Kidney tubule cell (primary cell): ENCODE data around the gene BMP2K.

Experiments used
- DNase-seq: peaks from one replicate; pipeline ENCODE4 v3.0.0-alpha.2; 2018; ENCODE audit warnings: low spot score

Gene BMP2K

DNA sequence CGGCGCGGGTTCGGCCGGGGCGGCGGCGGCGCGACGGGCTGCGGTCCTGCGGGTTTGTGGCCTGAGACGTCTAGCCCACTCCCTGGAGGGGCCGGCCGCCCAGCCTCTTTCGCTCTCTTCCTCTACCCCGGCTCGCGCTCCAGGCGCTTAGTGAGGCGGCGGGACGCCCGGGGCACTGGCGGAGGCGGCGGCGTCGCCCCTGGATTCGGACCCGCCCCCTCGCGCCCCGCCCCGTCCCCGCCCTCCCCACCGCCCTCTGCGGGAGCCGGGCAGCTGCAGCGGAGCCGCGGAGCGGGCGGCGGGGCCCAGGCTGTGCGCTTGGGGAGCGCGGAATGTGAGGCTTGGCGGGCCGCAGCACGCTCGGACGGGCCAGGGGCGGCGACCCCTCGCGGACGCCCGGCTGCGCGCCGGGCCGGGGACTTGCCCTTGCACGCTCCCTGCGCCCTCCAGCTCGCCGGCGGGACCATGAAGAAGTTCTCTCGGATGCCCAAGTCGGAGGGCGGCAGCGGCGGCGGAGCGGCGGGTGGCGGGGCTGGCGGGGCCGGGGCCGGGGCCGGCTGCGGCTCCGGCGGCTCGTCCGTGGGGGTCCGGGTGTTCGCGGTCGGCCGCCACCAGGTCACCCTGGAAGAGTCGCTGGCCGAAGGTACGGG is at the start of gene BMP2K:
Gene BMP2K, plus strand, starts transcription at position 272 of the 650 bp plus-strand sequence. Its CDS starts 194 bp downstream, at position 466.
- peak; percentile 85 for DNase-seq

DNA sequence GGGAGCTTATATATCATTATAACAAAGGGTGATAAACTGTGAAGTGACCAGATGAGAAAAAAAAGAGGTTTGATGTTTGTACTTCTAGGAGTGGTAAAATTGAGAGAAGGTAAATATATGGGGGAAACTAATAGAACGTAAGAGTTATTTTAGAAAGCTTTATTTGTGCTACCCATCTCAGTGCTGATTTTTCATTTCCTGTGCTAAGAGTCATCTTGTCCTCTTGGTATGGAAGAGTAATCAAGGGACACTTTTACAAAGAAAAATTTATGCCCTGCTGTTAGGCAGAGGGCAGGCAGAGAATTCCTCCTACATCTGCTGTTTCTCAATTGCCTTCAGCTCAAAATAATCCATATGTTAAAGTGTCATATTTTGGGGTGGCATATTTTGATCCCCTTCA is 49.6 kb upstream of the BMP2K start:
- DNase-seq, result no peak

DNA sequence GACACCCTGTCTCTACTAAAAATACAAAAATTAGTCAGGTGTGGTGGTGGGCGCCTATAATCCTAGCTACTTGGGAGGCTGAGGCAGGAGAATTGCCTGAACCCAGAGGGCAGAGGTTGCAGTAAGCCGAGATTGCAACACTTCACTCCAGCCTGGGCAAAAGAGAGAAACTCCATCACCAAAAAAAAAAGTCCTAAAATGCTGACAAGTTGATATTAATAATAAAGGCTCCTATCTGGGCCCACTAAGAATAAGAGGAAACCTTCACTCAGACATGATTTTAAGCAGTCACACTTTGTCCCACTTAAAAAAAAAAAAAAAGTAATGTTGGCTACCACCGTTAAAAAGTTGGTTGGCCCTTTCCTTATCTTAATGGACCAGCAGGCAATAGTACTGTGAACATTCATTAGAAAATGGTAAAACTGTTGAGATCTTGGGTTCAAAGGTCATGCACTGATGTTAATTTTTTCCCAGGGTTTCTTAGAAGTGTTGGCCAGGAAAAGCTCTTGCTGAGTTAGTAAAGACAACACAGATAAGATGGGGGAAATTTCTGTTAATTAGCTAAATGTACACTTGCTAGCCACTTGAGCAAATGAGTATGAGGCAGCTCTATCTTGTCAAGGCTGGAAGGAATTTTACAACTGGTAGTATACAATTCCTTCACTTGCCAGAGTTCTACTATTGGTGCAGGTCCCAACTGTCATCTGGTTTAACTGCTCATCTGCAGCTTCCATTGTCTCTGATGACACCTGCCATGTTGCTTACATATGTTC is 43.6 kb upstream of the BMP2K start:
- no peak for DNase-seq

DNA sequence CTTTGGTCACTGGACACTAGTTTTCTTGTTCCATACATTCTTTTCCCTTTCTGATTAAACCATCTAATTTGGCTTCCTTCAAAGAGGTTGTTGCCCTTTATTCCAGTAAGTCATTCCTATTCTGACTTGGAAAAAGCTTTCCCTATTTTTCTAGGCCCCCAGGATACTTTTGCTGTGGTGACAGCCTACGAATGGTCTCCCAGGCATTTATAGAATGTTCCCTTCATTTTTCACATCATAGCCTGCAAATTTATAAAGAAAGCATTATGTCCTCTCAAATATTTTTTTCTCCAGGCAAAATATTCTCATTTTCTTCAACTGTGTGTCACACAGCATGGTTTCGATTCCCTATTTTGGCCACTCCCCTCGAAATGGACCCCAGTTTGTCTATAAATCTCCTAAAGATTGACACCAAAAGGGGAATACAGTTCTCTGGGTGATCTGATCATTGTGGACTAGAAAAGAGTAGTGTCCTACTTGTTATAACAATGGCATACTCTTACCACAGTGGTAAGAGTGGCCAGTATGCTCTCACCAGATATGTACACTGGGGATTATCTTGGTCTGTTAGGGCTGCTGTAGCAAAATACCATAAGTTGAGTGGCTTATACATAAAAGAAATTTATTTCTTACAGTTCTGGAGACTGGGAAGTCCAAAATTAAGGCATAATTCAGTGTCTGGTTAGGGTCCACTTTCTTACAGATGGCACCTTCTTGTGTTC is 41.5 kb upstream of the BMP2K start:
- DNase-seq, result no peak

DNA sequence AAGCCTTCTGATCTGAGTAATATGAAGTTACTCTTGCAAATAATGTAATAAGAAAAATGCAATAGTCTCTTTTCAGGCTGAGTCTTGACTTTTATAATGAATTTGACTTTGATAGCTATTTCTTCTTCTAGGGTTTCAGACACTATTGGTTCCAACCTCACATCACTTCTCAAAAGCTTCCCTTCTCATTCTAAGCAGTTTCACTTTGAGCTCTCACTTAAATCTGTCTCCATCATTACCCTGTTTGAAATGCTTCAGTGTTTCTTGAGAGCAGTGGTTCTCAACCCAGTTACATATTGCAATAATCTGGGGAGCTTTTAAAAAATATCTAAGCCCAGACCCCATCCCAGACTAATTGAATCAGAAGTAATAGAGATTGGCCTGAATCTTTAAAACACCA is 40.5 kb upstream of the BMP2K start:
- no peak for DNase-seq

DNA sequence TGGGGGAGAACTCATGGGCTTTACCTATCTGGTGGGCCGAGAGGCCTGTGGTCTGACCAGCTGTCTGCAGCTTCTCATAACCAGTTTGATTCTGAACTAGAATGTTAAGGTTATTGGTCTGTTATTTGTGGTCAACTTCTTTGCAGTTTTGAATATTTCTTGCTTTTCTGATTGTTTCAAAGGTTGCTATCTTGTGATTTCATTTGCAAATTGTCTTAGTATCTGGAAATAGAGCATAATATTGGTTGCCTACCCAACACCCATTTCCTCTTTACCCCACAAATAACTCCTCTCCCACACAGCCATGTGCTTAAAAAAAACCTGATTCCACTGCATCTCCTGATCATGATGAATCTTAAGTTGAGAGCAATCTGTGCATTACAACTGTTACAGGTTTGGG is 39.1 kb upstream of the BMP2K start:
- no peak for DNase-seq

DNA sequence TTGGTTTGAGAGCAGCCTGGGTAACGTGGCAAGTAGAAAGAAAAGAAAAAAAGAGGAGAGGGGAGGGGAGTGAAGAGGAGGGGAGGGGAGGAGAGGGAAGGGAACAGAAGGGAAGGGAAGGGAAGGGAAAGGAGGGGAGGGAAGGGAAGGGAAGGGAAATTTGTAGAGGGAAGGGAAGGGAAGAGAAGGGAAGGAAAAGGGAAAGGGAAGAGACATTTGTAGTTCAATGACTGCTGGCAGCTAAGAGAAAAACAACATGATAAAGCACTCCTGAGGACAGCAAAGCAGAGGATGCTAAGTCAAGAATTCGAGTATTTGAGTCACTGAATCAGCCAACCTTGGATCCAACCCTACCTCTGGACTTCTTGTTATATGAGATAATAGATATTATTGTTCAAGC is 38.2 kb upstream of the BMP2K start:
- DNase-seq, result no peak

DNA sequence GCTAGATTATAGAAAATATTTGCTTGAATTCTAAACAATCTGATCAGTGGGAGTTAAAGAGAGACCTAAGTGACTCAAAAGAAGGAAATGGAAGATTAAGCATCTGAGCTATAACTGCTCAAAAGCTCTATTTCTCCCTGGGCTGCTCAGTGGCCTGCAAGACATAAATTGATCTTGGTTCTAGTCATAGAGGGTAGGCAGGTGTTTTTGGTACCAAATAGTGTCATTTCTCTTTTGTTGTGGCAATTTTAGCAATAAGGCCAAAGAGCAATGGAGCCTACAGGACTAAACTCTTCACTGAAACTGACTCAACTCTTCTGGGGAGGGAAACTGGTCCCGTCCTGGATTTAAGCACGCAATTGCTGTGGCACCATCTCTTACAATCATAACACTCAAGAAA is 33.9 kb upstream of the BMP2K start:
- DNase-seq, result no peak

DNA sequence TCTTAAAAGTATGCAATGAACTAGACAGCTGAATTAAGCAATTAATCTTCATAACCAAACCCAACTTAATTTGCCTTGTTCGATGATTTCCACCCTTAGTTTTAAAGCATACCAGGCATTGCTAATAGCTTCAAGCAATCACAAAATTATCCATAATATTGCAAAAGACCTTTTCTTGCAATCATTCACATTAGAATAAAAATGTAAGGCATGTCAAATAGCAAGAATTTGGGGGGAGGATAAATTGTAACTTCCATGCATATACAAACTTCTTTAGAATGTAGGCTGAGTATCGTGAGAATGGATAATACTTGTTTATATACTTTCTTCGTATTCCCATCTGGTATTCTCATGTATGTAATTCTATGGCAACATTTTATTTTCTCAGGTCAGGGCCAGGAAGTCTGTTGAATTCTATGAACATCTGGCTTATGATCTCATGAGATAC is 28.7 kb upstream of the BMP2K start:
- DNase-seq, result no peak

DNA sequence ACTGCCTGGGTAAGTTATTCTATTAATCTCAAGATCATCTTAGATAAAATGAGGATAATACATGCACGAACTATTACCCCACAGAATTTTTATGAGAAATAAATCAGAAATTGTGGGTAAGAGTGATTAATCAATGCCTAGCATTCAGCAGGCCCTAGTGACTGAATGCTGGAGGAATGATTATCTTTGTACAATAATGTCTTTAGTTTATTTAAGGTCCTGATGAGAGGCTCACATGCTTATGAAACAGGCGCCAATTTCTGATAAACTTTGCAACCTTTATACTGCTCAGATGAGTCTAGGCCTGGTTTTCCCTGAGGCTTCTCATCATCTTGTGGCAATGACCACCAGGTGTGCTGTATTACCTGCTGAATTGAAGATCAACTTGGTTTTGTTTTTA is 27.8 kb upstream of the BMP2K start:
- no peak for DNase-seq

DNA sequence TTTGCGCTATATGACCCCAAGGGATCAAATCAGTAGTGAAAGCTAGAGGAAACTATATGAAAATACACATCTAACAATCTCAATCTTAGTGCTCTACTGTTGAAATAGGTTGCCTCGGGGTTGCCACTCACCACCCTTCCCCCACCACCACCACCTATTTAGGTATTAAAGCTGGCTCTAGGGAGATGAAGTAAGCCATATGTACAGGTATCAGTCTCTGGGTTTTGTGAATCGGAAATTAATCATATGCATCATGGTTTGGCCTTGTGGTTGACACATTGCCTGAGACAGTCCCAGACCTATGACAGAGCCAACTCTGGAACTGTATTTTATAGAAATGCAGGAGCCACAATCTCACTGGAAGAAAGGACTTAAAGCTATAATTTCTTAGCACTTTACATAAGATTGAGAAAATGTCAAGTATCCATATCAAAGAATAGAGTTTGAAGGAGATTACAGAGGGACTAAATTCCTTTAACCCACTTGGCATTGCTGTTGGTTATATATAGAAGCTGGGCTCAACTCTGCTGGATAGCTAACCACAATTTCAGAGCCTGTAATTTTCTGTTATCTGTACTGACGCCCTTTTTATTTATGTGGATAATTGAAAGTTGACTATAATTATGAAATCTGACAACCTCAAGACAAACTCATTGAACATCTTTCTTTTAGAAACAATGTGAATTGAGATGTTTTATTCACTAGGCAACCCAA is 26.7 kb upstream of the BMP2K start:
- DNase-seq, result no peak

DNA sequence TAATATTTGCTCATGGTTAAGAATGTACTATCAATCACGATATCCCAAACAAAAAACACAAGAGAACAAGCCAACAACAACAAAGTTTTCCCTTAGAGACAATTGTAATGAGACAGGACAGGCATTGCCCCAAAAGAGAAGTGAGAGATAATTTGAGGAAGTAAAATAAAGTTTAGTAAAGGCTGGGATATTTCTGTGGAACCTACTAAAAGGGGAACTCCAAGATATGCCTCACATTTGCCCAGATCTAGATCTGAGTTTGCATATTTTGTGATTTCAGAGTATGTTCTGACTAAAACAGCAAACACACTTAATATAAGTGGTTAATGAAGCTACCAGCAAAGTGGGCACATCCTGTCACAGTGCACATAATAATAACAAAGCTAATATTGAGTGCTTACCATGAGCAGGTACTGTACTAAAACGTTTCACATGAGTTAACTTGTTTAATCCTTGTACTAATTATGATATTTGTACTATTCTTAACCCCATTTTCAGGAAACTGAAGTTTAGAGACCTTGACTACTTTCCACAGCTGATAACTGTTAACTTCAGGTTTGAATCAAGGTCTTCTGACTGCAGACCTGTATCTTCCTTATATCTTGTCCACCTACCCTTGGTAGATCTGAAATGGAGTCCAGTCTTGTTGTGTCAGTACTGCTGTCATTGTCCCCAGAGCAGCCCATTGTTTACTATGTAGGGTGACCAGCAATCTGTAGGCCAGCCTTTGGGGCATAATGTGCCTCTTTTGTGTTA is 26.0 kb upstream of the BMP2K start:
- DNase-seq, result no peak

DNA sequence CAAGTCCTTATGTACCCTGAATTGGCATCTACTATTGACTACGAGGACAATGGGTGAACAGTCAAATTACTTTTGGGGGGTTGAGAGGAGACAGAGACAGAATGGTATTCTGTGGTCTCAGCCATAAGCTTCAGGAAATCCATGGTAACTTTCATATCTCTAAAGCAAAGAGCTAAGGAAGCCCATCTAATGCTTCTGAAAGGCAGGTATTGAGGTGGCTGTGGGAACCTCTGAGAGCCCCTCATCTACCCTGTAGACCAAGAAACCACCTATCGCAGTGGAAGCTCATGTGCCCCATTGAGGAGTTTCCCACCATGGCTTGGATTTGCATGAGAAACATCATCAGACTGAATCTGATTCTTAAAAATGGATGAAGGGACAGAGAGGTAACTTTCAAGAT is 23.1 kb upstream of the BMP2K start:
- no peak for DNase-seq

DNA sequence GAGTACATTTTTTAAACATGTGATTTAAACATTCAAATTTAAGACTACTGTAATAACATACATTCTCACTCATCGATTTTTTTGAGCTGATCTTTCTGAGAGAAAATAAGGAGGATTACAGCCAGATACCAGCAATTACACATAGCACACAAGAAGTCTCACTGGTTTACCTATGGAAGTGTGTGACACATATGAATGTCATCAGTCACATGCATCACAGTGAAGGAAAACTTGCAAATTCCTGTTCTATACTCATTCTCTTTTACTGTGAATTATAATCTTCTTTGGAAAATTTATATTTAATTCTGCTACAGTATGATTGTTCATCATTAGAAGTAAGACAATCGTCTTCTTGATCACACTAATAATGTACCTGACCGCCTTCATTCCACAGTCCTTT is 21.3 kb upstream of the BMP2K start:
- peak; percentile 19 for DNase-seq

DNA sequence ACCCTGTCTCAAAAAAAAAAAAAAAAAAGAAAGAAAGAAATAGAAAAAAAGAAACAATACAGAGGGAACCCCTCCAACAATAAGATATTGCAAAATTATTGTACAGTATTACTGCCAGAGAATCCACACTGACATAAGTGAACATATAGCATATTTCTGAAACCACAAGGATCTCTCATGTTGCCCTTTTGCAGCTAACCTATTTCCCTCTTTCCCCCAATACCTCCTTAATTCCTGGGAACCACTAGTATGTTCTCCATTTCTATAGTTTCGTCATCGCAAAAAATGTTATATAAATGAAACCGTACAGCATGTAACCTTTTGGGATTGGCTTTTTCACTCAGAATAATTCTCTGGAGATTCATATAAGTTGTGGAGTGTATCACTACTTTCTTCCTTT is 20.0 kb upstream of the BMP2K start:
- no peak for DNase-seq

DNA sequence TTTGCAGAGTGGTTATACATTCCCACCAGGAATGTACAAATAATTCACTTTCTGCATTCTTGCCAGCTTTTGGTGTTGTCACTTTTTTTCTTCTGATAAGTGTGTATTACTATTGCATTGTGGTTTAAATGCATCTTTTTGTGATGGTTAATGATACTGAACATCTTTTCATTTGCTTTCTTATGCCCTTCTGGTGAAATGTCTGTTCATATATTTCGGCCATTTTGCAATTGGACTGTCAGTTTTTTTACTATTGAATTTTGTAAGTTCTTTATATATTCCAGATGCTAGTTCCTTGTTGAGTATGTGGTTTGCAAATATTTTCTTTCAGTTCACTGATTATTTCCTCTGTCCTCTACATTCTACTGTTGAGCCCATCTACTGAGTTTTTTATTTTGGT is 19.4 kb upstream of the BMP2K start:
- DNase-seq, result no peak

DNA sequence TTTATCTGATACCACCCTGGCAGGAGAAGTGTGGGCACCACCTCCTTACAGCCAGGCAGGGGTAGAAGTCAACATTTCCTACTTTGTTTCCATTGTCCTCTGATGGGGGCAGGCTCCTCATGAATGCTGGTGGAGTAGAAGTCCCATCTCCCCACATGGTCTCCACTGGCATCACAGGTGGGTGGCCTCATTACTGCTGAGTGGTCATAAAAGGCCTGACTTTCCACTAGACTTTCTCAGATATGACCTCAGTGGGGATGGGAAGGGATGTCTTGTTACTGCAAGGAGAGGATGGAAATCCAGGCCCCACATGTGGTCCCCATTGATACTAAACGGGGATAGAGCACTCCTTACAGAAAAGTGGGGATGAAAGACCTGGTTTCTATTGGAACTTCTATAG is 18.6 kb upstream of the BMP2K start:
- DNase-seq, result no peak

DNA sequence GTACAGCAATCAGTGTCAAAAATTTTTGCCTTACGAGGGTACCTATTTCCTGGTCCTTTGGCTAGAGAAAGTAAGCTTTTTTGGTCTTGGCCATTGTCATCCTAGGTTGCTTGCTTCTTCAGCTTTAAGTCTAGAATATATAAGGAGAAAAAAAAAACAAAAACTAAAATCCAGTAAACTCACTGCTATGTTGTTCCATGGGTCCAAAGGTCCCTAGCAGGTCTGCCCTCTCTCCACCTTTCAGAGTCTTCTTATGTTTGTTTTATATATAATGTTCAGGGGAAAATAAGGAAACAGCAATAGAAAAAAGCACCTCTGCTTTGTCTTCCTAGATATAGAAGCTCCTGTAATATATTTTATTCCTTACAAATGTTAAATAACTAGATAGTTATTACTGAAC is 18.1 kb upstream of the BMP2K start:
- DNase-seq, result no peak

DNA sequence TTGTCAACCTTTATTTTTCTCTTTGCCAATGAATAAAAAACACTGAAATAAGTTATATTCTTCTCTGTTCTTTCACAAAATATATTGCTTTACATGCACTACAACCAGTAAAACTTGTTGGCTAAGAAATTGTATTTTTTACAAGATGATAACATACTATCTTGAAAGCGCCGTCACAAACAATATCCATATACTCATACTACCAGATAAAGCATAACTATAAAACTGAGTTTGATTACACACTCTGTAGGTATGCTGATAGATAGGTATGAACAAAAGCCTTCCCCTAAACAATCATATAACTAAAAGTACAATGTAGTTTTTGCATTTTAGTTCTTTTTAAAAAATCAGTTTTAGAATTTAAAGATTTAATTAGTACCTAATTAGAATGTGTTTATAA is 13.6 kb upstream of the BMP2K start:
- DNase-seq, result no peak

DNA sequence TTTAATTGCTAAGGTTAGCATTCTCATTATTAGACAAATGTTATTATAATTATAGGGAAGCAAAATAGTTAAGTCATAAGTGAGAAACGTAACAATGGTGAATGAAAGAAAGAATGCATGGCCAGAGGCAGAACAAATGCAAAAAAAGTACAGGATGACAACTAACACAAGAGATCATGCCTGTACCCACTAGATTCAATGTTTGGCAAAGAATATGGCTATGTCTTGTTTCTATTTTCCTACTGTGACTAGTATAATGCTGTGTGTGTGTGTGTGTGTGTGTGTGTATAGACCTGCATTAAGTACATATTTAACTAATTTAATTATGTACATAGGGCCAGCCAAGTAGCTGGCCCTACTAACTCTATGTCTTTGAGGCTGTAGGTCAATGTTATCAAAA is 12.9 kb upstream of the BMP2K start:
- no peak for DNase-seq

DNA sequence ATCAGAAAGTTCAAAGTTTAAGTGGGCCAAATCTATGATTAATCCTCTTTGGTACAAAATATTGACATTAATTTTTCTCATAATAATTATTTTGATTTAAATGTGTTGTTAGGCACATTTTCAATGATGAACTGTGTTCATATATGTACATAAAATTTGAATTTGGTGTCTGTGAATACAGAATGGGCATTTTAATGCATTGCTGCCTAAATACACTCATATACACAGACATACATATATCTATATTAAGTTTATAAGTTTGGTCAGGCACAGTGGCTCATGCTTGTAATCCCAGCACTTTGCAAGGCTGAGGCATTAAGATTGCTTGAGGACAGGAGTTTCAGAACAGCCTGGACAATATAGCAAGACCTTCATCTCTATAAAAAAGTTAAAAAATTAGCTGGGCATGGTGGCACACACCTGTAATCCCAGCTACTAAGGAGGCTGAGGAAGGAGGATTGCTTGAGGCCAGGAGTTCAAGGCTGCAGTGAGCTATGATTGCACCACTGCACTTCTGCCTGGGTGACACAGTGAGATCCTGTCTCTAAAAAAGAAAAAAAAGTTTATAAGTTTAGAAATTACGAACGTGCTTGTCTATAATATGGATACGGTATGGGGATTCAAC is 12.3 kb upstream of the BMP2K start:
- DNase-seq, result no peak
